Amygdala (tissue), 56 donors: Measurements from ENCODE around the gene TIE1.

Experiments
- DNase-seq, 56 donors: peaks; one replicate each; lab custom pipeline; 2025; lab: John Stamatoyannopoulos, UW

The TIE1 gene

DNA sequence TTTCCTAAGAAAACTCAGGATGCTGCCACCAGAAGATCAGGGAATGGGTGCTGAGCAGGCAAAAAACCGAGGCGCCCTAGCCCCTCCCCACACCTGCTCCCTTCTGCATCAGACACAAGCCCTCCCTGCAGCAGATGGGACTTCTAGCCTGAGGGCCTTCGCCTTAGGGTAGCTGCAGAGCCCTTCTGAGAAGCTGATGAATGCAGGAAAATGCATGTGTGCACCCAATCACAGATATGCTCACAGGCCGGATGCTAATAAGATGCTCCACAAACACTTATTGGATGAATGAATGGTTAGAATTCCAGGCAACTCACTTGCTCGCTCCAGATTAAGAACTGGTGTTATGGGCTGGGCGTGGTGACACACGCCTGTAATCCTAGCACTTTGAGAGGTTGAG, 8.6 kb upstream of the TIE1 start:
- no peak for DNase-seq

GRCh38 chr1:43292679-43293078, 8.1 kb upstream of the TIE1 start:
- DNase-seq, result no peak

DNA sequence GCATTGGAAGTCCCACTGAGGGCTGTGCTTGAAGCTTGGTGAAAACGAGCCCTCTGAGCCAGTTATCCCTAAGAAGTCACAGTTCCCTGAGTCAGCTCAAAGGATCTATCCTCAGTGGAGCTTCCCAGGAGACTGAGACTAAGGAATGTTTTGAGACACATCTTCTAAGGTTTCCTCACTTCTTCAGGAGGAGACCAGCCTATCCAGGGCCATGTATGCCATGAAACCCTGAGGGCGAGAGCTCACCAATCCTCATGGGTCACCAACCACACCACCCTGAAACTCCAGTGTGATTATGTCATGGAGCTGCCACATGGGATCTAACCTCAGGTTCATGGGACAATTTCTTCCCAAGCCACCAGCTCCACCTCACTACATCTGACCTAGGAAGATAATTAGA, 7.6 kb upstream of the TIE1 start:
- no peak for DNase-seq

DNA sequence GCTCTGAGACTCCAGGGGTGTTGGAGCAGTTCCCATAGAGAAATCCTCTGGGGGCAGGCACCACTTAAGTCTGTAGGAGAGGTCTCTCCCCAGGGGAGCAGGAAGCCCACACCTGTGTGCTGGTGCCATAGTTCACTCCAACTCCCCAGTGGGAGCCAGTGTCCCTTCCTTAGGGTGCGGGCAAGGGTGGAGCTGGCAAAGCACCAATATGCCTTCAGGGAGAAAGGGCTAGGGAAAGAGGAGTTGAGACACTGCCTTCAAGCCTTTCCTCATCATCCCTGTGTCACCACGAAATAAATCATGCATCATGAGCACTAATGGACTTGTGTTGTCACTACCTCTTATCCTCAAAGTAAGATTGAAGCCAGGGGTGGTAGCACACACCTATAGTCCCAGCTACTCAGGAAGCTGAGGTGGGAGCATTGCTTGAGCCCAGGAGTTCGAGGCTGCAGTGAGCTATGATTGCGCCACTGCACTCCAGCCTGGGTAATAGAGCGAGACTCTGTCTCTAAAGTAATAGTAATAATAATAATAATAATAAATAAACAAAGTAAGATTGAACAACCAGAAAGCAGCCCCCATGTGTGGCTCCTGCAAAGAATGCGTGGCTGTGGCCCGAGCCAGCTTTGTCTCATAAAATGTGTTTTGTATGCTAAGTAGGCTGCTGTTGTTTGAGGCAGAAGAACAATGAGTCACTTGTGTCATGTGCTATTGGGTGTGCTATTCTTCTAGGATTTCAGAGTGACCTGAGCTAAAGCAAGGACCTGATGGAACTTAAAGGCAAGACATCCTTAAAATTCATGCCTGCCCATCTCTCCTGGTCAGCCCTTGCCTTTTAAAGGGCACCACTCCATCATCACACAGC, 6.7 kb upstream of the TIE1 start:
- DNase-seq, result peak in 43 of 56 donors; percentile 8 to 87 (median 48)

DNA sequence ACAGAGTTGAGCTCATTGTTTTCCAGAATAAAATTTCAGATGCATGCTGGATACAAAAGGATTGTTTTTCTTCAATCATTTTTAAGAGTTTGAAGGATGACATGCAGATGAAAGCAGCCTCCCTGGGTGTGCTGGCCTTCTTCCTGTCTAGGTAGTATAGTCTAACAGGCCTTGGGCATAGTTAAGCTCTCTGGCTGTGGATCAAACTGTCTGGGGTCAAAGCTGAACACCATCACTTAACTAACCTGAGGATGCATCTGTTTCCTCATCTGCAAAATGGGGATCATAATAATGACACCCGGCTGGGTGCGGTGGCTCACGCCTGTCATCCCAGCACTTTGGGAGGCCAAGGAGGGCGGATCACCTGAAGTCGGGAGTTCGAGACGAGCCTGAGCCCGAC, 6.0 kb upstream of the TIE1 start:
- DNase-seq, result peak in 1 of 56 donors; percentile 65

GRCh38 chr1:43296207-43296606, 4.6 kb upstream of the TIE1 start:
- DNase-seq, result no peak

DNA sequence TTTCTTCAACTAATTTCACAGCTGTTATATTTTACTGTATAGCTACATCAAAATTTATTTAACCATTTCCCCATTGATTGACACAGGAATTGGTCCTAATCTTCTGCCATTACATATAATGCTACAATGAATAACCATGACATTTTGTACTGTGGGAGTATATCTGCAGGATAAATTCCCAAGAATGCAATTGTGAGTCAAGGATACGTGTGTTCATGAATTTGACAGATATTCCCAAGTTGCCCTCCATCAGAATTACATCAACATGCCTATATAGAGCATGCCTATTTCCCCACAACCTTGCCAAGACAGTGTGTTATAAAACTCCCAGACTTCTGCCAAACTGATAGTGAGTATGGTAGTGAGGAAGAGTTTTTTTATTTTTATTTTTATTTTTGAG, 2.7 kb upstream of the TIE1 start:
- no peak for DNase-seq

DNA sequence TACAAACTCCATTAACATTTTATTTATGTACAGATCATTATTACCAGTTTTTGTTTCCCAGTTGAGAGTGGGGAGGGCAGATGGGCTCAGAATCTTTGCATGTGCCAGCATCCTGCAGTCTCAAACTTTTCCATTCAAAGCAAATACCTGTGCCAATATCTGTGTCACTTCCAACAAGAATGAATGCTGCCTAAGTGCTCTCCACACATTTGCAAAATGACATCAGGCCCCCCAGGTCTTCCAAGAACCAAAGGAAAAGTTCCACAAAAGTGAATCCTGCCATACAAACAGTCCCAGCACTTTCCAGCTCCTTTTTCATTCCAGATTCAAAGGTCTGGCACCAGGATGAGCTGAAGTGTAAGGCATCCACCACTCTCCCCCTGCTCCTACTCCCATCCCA, 1.7 kb upstream of the TIE1 start:
- DNase-seq, result no peak

DNA sequence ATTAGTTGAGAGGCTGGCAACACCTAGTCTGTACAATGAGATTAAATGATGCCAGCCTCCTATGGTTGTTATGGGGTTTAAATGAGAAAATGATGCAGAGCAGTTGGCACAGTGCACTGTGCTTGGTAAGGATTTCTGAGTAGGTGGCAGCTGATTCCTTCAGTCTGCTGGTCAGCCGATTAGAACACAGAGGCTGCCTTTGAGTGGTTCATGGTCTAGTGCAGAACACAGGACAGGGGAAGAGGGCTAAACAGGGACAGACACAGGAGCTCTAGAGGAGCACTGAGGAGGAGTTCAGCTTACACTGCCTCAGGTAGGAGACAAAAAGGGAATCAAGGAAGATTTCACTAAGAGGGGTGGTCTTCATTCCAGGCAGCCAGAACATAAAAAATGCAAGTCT, 1.4 kb downstream of the TIE1 start:
- DNase-seq, result peak in 3 of 56 donors; percentile 7 to 21 (median 20)

DNA sequence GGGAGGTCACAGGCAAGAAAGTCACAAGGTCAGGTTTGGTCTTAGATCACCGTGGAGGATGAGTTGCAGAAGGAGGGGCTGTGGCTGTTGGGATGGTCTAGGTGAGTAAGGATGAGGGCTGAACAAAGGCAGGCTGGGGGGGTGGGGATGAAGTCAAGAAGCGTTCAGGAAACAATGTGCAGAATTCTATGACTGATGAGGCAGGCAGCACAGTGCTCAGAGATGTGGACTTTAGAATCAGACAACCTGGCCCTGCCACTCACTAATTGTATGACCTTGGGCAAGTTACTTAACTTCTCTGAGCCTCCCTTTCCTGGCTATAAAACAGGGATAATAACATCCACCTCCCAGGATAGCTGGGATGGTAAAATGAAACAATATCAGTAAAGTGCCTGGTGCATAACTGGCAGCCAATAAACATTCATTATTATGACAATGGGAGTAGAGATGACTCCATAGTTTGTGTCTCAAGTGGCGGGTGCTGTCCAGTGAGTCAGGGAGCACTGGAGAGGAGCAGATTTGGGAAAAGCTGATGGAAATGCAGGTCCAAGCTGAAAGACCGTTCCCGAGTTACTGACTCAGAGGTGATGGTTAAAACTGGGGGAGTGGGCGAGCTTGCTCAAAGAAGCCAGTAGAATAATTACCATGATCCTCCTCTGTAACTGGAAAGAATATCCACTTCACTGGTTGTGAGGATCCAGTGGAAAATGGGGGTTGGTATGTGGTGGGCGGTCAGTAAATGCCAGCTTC, 2.1 kb downstream of the TIE1 start:
- DNase-seq, result no peak

- peak in 2 of 56 donors; percentile 6 to 20 for DNase-seq
Measured at GRCh38 chr1:43303471-43304313, 2.9 kb downstream of the TIE1 start.

DNA sequence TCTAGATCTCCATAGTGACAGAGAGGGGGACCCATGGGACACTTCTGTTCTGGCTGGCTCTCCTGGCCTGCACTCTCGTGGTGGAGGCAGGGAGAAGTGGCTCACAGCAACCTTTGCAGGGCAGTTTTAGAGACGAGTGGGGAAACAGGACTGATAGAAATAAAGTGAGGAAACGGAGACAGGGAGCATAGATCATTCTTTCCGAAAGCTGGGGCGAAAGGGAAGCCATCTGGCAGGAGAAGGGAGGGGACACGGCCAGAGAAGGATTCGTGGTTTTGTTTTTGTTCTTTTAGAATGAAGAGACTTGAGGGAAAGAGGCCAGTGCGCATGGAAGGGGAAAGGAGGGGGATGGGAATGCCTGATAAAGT, 3.5 kb downstream of the TIE1 start:
- DNase-seq, result no peak

DNA sequence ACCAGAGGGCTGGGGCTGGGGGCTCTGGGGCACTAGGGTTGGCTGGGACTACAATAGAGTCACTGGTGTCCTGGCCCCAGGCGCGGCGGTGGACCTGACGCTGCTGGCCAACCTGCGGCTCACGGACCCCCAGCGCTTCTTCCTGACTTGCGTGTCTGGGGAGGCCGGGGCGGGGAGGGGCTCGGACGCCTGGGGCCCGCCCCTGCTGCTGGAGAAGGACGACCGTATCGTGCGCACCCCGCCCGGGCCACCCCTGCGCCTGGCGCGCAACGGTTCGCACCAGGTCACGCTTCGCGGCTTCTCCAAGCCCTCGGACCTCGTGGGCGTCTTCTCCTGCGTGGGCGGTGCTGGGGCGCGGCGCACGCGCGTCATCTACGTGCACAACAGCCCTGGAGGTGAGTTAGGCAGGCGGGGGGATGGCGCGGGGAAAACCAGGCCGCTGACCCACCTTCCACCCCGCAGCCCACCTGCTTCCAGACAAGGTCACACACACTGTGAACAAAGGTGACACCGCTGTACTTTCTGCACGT, 4.1 kb downstream of the TIE1 start:
- DNase-seq, result no peak

DNA sequence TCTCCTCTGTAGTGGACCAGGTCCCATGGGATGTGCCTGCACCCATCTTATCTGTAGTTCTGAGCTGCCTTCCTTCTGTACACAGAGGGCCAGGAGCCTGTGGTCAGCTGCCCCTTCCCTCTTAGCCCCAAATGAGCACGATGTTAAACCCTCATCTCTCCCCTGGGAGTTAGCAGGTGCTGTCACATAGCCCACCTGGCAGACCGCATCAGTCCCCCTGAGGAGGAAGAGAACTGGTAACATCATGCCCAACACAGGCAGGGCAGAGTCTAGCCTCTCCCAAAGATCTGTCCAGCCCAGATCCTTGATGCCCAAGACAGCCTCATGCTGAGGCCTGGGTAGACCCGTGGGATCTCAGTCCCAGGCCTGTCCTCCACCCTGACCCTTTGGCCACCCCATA, 4.7 kb downstream of the TIE1 start:
- no peak for DNase-seq

- no peak for DNase-seq
Measured at GRCh38 chr1:43305926-43306687, 5.3 kb downstream of the TIE1 start.

DNA sequence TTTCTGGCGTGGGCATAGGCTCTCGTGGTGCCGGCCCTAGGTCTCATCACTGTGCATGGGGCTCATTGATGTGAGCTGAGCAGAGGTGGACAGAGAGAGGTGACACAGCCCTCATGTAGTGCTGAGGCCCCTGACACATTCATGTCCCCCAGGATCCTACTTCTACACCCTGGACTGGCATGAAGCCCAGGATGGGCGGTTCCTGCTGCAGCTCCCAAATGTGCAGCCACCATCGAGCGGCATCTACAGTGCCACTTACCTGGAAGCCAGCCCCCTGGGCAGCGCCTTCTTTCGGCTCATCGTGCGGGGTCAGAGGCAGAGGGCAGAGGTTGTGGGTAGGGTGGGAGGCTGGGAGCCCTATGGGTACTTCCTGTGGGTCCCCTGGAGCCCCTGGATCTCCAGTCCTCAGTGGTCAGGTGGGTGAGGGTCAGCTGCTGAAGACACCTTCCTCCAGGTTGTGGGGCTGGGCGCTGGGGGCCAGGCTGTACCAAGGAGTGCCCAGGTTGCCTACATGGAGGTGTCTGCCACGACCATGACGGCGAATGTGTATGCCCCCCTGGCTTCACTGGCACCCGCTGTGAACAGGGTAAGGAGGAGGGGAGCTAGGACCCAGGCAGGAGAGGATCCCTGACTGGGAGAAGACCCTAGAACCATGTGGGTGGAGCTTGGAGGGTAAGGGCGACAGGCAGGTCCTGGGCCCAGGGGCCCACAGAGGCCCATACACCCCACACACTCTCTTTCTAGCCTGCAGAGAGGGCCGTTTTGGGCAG, 6.1 kb downstream of the TIE1 start:
- DNase-seq, result no peak

GRCh38 chr1:43307458-43308158, 6.8 kb downstream of the TIE1 start:
- no peak for DNase-seq

DNA sequence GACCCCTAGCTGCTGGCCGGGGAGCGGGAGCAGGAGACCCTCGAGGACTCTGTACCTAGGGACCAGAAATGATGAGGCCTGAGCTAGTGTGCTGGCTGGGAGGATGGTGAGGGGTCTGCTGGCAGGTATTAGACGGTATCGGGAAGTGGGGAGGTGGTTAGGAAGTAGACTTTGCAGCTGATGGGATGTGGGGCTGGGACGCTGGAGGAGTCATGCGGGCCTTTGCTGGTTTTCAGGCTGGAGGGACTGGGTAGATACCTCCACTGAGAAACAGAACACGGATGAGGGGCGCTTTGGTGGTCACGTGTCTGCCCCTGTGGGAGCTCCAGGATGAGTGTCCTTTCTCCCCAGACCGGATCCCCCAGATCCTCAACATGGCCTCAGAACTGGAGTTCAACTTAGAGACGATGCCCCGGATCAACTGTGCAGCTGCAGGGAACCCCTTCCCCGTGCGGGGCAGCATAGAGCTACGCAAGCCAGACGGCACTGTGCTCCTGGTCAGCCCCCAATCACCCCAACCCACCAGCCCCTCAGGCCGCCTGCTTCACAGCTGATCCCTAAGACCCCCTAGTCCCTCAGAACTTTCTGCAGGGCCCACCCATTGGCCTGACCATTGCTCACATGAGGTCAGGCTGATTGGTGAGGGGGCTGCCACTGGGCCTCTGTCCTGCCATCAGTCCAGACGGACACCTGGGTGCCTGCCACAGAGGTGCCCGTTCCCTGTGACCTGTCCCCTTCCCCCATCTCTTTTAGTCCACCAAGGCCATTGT, 8.0 kb downstream of the TIE1 start:
- DNase-seq, result no peak
